Mesothelial cell of epicardium (in vitro differentiated cells): ENCODE measurements around the gene SRL. TPM values are rescaled to one million over a fixed set of nuclear protein-coding genes. Genes with fewer than 3 reads are reported as not detected.

Experiments
- DNase-seq, 2 experiments: peaks; one replicate each; pipeline ENCODE4 v3.0.0; 2021; ENCODE audit warnings: low spot score in 2 of 2; ENCODE audit not compliant: unreplicated experiment in 2 of 2
- H3K27ac Mint-ChIP-seq: 2 replicates; pipeline ENCODE4 v1.8.0; 2021; ENCODE audit warnings: mixed read lengths
- H3K27me3 Mint-ChIP-seq: 2 replicates; pipeline ENCODE4 v1.8.0; 2021; ENCODE audit warnings: low read depth, mixed read lengths
- H3K36me3 Mint-ChIP-seq: 2 replicates; pipeline ENCODE4 v1.8.0; 2021; ENCODE audit warnings: mixed read lengths
- H3K4me1 Mint-ChIP-seq: 2 replicates; pipeline ENCODE4 v1.8.0; 2021; ENCODE audit warnings: mixed read lengths
- H3K4me3 Mint-ChIP-seq: 2 replicates; pipeline ENCODE4 v1.8.0; 2021; ENCODE audit warnings: mild to moderate bottlenecking, moderate library complexity, mixed read lengths
- H3K9me3 Mint-ChIP-seq: 2 replicates; pipeline ENCODE4 v1.8.0; 2021; ENCODE audit warnings: mixed read lengths
- CTCF ChIP-seq: fragments of 200-600 bp; sonication (generic); IDR thresholded peaks from one replicate; pipeline ENCODE4 v1.5.0; 2021; ENCODE audit warnings: antibody characterized with exemption; ENCODE audit not compliant: unreplicated experiment
- total RNA-seq: library from RNA; stranded (reverse); gene quantifications from 3 replicates; pipeline ENCODE4 v1.2.1, GENCODE V29; 2021

The SRL gene
- total RNA-seq, 1 donor from 2014 or later, result 1.7 TPM

GRCh38 chr16:4240624-4241023 lies 1.3 kb downstream of the SRL start:
- Mint-ChIP-seq H3K36me3 (no peaks in the 10 kb centered on the region), H3K4me1 (peaks cover 32% of the 10 kb centered on the region), H3K27ac (no peak overlapping the region), H3K27me3 (no peaks in the 10 kb centered on the region), H3K4me3 (no peak overlapping the region), H3K9me3 (peaks cover 6% of the 10 kb centered on the region)
- no peak for TF ChIP-seq CTCF
- DNase-seq, result no peak

DNA sequence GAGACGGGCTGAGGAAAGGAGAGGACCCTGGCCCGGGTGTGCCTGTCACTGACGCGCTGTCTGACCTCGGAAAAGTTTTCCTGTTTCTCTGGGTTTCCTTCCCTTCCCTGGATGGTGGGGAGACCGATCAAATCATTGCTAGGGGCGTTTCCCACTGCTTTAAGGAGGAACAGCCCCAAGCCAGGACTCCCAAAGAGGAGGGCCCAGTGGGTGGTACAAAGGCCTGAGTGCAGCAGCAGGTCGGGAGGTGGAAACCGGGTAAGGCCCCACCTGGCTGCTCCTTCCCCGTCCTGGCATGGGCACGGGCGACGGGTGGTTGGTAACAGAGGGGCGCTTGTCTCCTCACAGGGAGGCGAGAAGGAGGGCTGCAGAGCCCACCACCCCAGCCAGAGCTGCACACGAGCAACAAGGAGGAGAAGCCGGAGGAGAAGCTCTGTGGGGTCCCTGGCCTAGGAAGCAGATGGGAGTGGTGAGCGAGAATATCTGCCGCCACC lies 2.2 kb downstream of the SRL start:
- H3K36me3 Mint-ChIP-seq, result no peaks in the 10 kb centered on the region
- peaks cover 28% of the 10 kb centered on the region for H3K4me1 Mint-ChIP-seq
- H3K27ac Mint-ChIP-seq, result no peak overlapping the region
- H3K27me3 Mint-ChIP-seq, result peaks cover 2% of the 10 kb centered on the region
- no peak for DNase-seq
- H3K4me3 Mint-ChIP-seq, result no peak overlapping the region
- no peak for TF ChIP-seq CTCF
- H3K9me3 Mint-ChIP-seq, result peaks cover 6% of the 10 kb centered on the region

- Mint-ChIP-seq H3K27me3 (peaks cover 2% of the 10 kb centered on the region), H3K9me3 (peaks cover 6% of the 10 kb centered on the region), H3K4me1 (peaks cover 24% of the 10 kb centered on the region), H3K4me3 (no peak overlapping the region), H3K36me3 (no peaks in the 10 kb centered on the region), H3K27ac (no peak overlapping the region)
- no peak for TF ChIP-seq CTCF
- no peak for DNase-seq
Measured at GRCh38 chr16:4239020-4239419, 2.9 kb downstream of the SRL start.

DNA sequence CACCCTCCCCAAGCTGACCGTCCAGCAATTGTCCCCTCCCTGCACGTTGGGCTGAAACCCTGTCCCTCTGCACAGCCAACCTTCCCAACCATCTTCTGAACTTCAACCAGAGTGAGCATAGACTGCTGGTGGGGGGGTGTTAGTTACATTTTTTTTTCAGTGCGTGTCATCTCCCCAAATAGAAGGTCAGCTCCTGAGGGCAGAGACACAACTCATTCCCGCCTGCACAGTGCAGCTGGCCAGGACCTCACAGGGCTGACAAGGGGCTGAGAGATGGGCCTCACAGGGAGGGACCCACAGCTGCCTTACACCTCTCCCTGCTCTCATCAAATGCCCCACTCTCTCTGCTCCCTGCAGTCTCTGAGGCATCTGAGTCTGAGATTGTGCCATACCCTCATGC lies 8.4 kb downstream of the SRL start:
- no peak for DNase-seq
- no peak for TF ChIP-seq CTCF
- Mint-ChIP-seq H3K36me3 (no peaks in the 10 kb centered on the region), H3K9me3 (no peaks in the 10 kb centered on the region), H3K4me3 (no peak overlapping the region), H3K4me1 (peaks cover 4% of the 10 kb centered on the region), H3K27me3 (peaks cover 2% of the 10 kb centered on the region), H3K27ac (no peak overlapping the region)

DNA sequence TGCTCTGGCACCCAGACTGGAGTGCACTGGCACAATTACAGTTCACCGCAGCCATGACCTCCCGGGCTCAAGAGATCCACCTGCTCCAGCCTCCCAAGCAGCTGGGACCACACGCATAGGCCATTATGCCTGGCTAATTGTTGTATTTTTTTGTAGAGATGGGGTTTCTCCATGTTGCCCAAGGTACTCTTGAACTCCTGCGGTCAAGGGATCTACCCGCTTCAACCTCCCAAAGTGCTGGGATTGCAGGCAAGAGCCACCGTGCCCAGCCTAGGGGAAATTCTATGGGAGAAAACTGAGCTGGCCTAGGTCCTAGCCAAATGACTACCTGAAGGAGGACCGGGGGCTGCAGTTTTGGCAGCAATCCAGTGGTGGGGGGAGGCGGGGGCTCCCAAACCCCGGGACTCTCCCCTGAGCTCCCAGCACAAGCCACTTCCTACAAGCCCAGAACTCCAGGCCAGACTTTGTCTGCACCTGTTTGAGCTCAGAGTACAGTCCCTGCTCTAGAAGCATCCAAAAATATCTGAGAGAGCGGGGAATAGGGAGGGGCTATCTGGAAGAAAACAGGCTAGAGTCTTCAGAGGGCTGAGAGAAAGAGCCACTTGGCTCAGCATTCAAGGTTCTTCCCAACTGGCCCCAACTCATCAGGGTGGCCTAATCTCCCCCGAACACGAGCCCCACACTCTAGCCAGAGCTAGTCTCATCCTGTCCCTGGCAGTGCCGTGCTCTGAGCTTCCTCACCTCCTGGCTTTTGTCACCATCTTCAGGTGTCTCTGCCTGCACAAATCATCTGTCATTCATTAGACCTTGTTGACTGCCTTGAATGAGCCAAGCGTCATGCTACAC lies 9.1 kb downstream of the SRL start:
- DNase-seq, result no peak
- Mint-ChIP-seq H3K36me3 (no peaks in the 10 kb centered on the region), H3K4me3 (no peak overlapping the region), H3K4me1 (peaks cover 4% of the 10 kb centered on the region), H3K9me3 (no peaks in the 10 kb centered on the region), H3K27me3 (peaks cover 2% of the 10 kb centered on the region), H3K27ac (no peak overlapping the region)
- TF ChIP-seq CTCF, result no peak
